ENCODE measurements around the gene ZC3H13.

Gene ZC3H13, protein sequence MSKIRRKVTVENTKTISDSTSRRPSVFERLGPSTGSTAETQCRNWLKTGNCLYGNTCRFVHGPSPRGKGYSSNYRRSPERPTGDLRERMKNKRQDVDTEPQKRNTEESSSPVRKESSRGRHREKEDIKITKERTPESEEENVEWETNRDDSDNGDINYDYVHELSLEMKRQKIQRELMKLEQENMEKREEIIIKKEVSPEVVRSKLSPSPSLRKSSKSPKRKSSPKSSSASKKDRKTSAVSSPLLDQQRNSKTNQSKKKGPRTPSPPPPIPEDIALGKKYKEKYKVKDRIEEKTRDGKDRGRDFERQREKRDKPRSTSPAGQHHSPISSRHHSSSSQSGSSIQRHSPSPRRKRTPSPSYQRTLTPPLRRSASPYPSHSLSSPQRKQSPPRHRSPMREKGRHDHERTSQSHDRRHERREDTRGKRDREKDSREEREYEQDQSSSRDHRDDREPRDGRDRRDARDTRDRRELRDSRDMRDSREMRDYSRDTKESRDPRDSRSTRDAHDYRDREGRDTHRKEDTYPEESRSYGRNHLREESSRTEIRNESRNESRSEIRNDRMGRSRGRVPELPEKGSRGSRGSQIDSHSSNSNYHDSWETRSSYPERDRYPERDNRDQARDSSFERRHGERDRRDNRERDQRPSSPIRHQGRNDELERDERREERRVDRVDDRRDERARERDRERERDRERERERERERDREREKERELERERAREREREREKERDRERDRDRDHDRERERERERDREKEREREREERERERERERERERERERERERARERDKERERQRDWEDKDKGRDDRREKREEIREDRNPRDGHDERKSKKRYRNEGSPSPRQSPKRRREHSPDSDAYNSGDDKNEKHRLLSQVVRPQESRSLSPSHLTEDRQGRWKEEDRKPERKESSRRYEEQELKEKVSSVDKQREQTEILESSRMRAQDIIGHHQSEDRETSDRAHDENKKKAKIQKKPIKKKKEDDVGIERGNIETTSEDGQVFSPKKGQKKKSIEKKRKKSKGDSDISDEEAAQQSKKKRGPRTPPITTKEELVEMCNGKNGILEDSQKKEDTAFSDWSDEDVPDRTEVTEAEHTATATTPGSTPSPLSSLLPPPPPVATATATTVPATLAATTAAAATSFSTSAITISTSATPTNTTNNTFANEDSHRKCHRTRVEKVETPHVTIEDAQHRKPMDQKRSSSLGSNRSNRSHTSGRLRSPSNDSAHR (N-terminal part only)

DNA sequence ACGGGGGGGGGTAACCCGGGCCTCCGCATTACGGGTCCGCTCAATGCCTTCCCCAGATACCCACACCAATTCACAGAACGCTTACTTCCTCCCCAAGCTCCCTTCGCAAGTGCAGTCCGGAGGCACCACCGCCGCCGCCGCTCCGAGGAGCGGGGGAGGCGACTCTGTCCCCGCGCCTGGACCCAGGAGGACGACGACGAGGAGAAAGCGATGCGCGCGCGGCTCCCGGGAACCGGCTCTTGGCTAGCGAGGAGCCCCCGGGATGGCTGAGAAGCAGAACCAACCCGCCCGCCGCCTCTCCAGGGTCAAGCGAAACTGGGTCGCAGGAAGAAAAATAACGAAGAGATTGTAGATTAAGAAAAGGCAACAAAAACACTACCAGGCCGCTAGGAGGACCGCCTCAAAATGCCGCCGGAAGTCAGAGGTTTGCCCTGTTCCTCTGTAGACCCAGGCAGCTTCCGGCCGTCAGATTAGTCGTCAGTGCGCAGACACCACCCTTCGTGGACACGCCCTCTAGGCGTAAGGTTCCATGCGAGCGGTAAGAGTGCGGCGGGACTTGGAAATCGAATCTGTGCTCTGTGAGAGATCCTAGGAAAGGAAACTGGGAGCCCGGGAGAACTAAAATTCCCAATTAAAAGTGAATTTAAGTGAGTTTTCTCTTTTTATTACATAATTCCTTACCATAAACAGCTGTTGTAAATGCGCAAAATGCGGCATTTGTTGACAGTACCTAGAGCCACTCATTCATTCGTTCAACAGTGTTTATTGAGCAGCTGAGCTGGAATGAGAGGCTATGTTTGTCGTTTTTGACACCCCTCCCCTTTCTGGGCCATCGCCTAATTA is at the start of gene ZC3H13:
ZC3H13 (minus strand) TSS at position 428 of the 843 bp plus-strand sequence. CDS start 7,239 bp downstream, outside the sequence.
- peak; percentile 93 for DNase-seq

DNA sequence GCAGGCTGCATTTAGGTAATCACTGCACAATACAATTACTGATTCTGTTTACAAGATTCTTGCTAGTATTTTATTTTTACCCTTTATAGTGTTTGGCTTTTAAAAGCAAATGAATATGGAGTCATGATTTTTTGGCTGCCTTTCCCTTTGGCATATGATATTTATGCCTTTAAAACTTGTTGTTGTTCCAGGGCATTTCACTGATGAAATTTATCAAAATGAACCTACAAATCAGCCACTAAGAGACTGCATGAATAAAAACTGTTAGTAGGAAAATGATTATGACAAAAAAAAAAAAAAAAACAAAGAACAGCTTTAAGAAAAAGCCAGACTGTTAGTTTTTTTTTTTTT is 49.7 kb upstream of the ZC3H13 start:
- no peak for DNase-seq

DNA sequence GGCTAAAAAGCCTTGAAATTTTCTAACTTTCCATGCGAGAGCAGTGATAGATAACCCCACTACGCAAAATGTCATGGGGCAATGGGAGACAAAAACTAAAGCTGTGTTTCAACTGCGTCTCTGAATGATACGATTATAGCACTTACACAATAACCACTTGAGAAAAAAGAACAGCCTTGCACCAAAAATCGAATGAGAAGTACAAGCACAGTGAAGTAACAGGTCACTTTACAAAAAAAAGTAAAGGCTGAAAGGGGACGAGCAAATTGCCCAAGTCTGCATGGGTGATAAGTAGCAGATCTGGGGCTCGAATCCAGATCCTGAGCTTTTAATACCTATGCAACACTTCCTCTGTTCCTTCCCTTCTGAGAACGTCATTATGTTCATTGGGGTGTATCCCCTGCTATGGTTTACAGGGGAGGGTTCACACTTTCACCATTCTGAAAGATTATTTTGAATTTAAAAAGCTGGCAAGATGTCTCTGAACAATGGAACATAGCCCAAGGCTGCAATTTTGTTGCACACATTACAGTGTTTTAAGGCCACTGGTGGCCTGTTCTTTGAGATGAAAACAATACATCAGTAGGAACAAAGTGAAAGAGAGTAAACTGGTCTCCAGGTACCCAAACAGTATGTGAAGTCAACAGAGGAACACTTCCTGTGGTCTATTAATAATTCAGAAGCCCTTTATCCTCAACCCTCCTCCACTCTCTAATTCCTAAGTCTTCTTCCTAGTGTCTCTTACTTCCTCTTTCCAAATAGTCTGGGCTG is 49.1 kb upstream of the ZC3H13 start:
- DNase-seq = no peak

DNA sequence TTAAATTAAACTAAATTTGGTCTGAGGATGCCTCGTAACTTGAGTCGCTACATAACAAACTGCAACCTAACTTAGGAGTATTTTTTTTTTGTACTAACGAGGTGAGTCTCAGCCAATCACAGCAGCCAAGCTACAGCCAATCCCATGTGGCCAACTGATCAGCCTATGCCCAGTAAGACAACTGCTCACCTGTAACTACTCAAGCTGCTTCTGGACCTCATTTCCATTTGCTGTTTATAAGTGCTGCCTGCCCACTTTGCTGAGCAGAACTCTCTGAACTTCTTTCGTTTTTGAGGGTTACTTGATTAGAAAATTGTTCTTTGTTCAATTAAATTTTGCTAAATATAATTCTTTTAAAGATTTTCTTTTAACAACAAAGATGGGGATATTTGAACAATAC is 48.5 kb upstream of the ZC3H13 start:
- no peak for DNase-seq

DNA sequence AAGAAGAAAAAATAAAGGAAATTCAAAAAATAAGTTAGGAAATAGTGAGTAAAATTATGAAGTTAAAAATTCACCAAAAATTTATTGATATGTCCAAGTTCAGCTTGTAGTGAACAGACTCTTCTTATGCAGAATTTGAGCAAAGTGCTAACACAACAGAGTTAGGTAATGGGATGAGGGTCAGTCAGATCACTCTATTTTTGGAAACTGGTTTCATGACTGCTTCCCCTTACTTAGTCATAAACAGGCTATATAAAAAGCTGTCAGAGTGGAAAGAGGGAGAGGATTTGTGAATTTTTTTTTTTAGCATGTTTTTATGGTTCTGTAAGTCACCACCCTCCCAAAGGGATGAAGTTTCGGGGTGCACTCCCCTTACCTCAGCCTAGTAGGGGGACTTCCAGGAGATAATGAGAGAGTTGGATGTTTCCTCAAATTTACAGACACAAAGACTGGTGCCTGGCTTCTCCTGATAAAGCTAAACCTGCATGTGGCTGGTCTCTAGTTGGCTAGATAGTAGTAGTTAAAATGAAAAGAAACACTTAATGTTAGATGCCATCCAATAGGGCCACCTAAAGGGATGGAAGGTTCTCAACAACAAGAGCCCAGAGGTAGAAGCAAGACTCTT is 47.8 kb upstream of the ZC3H13 start:
- no peak for DNase-seq

DNA sequence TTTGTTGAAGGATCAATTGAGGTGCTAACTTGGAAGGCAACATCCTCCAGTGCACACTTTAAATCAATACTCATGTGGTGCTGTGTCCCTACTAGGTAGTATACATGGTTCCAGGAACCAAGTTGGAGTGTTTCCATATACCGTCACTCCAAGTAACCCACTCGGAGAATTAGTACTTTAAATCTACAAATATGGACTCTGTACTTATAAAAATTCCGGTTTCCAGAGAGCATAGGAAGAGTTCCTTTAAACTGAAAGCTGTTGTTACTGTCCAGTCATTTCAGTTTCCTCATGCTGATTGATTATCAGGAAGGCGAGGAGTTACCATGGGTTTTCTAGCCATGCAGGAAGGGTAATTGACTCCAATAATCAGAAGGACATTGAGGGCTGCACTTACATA is 45.1 kb upstream of the ZC3H13 start:
- no peak for DNase-seq

DNA sequence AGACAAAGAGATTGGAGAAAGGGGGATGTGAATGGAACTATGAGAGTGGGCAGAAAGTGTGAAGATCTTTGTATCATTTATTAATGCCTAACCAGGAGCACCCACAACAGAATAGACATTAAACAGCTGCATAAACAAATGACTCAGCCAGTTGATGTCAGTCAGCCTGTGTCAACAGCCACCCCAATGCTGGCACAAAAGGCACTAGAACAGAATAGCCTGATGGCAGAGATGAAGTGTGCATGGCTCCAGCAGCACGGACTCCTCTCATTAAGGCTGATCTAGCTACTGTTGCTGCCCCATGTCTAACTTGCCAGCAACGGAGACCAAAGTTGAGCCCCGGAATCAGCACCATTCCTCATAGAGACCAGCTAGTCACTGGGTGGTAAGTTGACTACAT is 44.5 kb upstream of the ZC3H13 start:
- DNase-seq = no peak

DNA sequence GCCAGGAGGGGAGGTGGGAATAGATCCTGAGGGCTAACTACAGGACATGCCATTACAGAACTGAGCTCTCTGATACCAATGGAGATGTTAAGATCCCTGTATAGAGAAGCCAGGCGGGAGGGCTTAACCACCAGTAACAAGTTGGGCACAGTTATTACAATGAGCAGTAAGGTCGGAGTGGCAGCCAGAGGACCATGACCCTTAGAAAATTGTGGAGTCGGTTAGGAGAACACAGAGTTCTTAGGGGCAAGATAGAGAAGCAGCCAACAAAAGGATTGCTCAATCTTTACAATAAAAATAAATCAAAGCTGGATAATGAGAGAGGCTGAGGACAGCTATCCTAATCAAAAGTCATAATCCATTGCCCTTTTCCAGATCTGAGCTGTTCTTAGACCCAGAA is 41.9 kb upstream of the ZC3H13 start:
- DNase-seq = no peak

DNA sequence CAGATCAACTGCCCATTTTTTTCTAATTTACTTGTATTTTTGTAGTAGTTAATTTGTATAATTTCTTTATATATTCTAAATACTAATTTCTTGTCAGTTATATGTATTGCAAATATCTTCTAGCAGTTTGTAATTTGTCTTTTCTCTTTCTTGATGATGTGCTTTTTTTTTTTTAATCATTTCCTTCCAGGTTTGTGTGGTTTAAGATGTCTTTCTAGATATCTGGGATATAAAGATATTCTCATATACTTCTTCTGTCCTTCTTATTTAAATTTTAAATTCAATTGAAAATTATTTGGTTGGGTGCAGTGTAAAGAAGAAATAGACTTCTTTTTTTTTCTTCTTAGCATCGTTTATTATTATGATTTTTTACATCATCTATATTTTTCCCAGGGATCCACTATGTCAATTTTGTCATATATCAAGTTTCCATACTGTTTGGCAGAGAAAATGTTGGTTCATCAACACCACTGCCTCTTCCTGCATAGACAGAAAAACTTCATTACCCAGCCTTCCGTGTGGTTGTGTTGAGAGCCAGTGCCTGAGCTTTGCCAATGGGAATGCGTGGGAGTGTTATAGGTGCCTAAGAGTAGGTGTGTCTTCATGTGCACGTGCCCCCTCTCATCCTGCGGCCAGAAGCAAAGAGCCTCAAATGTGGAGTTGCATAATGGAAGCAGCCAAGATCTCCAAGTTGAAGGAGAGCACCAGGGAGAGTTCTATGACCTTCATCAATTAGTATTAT is 36.4 kb upstream of the ZC3H13 start:
- DNase-seq = no peak

DNA sequence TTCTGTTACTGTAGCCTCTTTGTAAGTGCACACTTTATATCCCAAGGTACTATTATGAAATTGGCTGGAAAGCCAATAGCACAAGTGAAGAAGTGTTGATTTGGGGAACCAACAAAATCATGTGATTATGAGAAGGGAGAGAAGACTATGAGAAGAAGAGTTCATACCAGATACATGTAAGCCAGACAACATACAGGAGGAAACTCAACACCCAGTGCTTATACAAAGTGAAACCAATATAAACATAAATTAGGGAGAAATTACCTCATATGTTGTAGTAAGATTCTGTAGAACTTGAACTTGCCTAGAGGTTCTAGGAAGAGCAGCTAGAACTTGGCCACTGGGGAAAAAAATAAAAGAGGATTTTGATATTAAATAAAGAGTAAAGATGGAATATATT is 34.9 kb upstream of the ZC3H13 start:
- DNase-seq = no peak

DNA sequence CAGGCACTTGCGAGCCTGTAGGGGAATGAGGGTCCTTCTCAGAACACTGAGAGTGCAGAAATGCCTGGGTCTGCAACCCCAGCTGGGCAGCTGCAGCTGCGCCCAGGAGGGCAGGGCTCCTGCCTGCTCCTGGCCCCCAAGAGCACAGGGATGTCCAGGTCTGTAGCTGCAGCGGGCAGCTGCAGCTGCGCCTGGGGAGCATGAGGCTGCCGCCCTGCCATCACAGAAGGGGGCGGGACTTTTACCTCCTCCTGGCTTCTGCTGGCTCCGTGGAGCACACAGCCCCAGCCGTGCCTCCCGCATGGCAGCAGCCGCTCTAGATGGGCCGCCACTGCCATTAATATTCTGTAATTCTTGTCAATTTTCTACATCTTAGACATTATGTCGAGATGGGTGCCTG is 34.4 kb upstream of the ZC3H13 start:
- no peak for DNase-seq

DNA sequence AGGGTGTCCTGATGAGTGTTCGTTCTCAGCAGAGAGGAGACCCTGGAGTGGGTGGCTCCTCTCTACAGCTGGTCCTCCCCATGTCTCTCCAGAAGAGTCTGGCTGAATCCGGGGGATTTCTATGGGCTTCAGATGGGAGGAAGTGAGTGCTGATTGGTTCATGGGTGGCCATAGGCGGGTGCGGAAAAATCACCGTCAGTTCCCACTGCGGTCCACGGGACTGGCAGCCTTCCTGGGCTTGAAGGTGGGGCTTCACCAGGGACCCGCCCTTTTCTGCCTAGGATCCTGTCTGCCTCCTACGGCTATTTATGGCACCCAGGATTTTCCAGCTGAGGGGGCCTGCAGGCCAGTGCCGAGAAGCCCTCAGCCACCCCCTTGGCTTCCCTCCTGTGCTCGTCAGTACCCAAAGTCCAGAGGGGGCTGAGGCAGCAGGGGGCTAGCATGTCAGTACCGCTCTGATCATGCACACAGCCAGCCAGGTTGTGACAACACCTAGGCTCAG is 33.9 kb upstream of the ZC3H13 start:
- DNase-seq = no peak

DNA sequence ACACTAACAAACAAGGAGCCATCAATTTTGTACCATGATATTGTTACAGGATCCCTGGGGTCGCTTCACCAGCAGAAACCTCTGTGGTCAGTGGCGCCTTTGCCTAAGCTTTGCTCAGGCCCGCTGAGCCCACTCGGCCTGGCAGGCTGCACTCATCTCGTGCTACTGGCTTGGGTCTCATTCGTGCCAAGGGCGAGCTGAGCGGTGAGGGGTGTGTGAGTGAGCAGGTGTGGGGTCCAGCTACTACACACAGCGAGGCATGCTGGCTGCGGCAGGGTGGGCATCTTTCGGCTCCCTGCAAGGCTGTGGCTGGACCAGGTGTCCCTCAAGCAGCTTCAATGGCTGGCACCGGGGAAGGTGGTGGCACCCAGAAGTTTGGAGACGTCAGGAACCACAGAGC is 33.2 kb upstream of the ZC3H13 start:
- DNase-seq = no peak

DNA sequence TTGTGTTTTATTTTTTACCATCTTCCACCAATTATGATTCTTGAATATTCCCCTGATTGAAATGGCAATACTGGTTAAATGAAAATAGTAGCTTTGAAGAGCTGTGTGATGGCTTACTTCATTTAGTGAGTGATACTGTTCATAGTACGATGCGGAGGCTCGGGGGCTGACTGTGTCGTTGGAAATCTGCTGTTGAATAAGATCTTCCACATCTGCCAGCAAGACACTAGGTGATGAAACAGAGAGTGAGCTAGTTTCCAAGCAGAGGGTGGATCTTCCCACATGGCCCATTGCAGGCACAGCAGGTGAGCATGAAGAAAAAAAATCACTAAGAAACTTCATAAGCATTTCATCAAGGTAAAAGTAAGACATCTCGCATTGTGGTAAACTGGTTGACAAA is 29.8 kb upstream of the ZC3H13 start:
- no peak for DNase-seq

DNA sequence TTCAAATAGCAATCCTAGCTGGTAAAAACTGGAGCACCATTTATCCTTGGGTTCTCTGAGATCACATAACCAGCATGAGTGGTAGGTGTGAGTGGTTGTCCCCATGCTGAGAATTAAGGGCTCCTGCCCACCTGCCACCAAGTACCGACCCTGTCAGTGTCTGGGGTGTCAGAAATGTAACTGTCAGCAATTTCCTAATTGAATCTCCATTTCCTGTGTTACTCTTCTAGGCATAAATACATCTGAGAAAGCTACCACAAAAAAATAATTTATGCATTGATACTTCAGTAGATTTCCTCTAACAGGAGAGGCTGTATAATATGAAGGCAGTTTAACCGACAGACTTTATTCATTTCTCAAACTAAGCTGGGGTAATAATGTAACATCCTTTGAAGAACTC is 27.2 kb upstream of the ZC3H13 start:
- DNase-seq = no peak

DNA sequence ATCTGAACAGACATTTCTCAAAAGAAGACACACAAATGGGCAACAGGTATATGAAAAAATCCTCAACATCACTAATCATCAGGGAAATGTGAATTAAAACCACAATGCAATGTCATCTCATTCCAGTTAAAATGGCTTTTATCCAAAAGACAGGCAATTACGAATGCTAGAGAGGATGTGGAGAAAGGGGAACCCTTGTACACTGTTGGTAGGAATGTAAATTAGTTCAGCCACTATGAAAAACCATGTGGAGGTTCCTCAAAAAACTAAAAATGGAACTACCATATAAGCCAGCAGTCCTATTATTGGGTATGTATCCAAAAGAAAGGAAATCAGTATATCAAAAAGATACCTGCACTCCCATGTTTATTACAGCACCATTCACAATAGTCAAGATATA is 24.7 kb upstream of the ZC3H13 start:
- DNase-seq = no peak

DNA sequence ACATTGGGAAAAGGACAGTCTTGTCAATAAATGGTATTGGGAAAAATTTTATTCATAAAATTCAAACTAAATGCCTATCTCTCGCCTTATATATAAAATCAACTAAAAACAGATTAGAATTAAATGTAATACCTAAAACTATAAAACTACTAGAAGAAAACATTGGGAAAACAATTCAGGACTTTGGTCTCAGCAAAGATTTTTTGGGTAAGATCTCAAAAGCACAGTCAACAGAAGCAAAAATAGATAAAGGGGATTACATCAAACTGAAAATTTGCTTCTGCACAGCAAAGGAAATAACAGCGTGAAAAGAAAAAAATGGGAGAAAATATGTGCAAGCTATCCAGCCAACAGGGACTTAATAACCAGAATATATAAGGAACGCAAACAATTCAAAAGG is 24.3 kb upstream of the ZC3H13 start:
- no peak for DNase-seq

DNA sequence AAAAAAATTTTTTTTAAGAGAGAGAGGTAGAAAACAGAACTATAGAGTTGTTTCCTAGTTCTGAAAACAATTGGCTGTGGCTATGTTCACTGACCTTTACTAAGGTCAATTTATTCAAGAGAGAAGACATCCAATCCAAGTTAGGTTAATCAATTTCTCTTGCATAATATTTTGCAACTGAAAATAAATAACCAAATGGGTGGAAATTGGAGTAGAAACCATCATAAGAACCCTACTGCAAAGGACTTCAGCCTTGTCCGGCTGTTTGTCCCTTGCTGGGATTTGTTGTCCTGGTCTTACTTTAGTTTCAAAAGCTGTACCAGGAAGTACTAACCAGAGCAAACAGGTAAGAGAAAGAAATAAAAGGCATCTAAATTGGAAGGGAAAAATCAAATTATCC is 23.3 kb upstream of the ZC3H13 start:
- DNase-seq = no peak

DNA sequence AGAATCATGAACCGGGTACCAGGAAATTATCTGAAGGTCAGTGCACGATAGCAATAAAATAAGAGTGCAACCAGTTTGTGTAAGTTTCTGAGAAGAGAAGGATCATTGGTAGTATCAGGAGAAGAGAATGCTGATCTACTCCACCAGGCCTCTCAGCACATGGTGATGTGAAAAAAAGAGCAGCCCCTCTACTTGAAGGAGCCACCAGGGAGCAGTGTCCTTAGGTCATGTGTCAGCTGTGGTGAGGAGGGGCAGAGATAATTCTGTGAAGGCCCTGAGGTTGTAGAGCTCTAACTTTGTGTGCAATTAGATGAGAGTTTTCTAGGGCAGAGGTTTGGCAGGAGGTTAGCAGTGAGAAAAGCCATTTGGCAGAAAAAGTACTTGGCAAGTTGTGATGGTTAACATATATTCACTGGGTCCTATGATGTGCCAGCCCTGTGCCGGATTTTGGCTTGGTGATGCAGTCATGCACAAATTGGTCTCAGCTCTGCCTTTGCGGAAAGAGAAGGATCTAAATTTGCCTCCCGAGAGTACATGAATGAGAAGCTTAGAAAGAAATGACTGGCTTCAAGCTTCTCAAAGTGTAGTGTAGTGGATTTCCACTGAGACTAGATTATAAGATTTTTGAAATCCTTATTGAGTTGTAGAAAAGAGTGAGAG is 19.2 kb upstream of the ZC3H13 start:
- no peak for DNase-seq

DNA sequence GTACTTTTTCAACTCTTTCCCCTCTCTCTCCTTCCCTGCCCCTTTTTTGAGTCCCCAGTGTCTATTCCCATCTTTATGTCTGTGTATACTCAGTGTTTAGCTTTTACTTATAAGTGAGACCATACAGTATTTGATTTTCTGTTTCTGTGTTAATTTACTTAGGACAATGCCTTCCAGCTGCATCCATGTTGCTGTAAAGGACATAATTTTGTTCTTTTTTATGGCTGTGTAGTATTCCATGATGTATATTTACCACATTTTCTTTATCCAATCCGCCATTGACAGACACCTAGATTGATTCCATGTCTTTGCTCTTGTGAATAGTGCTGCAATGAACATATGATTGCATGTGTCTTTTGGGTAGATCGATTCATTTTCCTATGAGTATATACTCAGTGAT is 10.7 kb upstream of the ZC3H13 start:
- no peak for DNase-seq

Data from stimulated activated CD8-positive, alpha-beta memory T cell treated with anti-CD3 and anti-CD28 coated beads, Interleukin-4, amount 100 ng/mL, for 48 hours (primary cell).